Inflammatory macrophage (primary cell): ENCODE measurements around the gene UNC50.
"Not testable (repeated sequence)": the region's sequence is repeated elsewhere in the genome, so short reads cannot be mapped to it uniquely, and the experiment has no call there.

Experiments used
- DNase-seq, 2 donors: peaks; one replicate each; pipeline ENCODE4 v3.0.0-alpha.2; 2020 to 2022

UNC50 gene

GRCh38 chr2:98614024-98614739 lies 5.8 kb downstream of the UNC50 start:
- no peak for DNase-seq

GRCh38 chr2:98615481-98615880 lies 7.1 kb downstream of the UNC50 start:
- DNase-seq: no peak

- no peak for DNase-seq
These were observed 8.8 kb downstream of the UNC50 start for GRCh38 chr2:98617149-98617548.

- DNase-seq: peak; percentile 10 to 21
These were observed 15.3 kb downstream of the UNC50 start for GRCh38 chr2:98623657-98624056.

- no peak for DNase-seq
These were observed 24.0 kb downstream of the UNC50 start for GRCh38 chr2:98632351-98632750.

- DNase-seq: no peak
These were observed 26.2 kb downstream of the UNC50 start for GRCh38 chr2:98634406-98635092.

- DNase-seq: no peak
These were observed 29.2 kb downstream of the UNC50 start for GRCh38 chr2:98637401-98638147.

GRCh38 chr2:98643496-98644100 lies 35.2 kb downstream of the UNC50 start:
- DNase-seq: no peak

GRCh38 chr2:98647636-98648035 lies 39.2 kb downstream of the UNC50 start:
- no peak for DNase-seq

GRCh38 chr2:98648451-98648850 lies 40.1 kb downstream of the UNC50 start:
- no peak for DNase-seq

GRCh38 chr2:98649135-98649991 lies 41.0 kb downstream of the UNC50 start:
- DNase-seq: peak; percentile 86 to 90

- no peak for DNase-seq
These were observed 41.6 kb downstream of the UNC50 start for GRCh38 chr2:98649992-98650375.

- no peak for DNase-seq
These were observed 42.6 kb downstream of the UNC50 start for GRCh38 chr2:98650998-98651397.

- peak; percentile 76 to 77 for DNase-seq
These were observed 46.5 kb downstream of the UNC50 start for GRCh38 chr2:98654699-98655495.

- DNase-seq: peak; percentile 91 to 93
These were observed 48.4 kb downstream of the UNC50 start for GRCh38 chr2:98656800-98657199.

- no peak for DNase-seq
These were observed 50.6 kb downstream of the UNC50 start for GRCh38 chr2:98658816-98659490.

GRCh38 chr2:98659491-98659840 lies 51.1 kb downstream of the UNC50 start:
- not testable (repeated sequence) for DNase-seq

- DNase-seq: no peak
These were observed 55.2 kb downstream of the UNC50 start for GRCh38 chr2:98663511-98664090.

- peak; percentile 20 to 52 for DNase-seq
These were observed 55.9 kb downstream of the UNC50 start for GRCh38 chr2:98664323-98664722.

GRCh38 chr2:98665677-98666076 lies 57.3 kb downstream of the UNC50 start:
- peak; percentile 46 to 59 for DNase-seq
